Caco-2 (cell line): ENCODE results near the gene TOP3B. TPM values are rescaled to one million over a fixed set of nuclear protein-coding genes. Genes with fewer than 3 reads are reported as not detected.

Source experiments
- BruUV-seq: library from RNA; stranded (reverse); fragments of 400-500 nt; replicated peaks from 2 replicates; lab custom pipeline; 2021; lab: Mats Ljungman, UMichigan
- CTCF ChIA-PET: fragments of 300-600 bp; sonication (Branson Sonifier 250); formaldehyde crosslinking; loops from one replicate; lab custom pipeline; 2022; ENCODE audit warnings: antibody characterized with exemption; lab: Charles Lee
- POLR2A ChIA-PET: fragments of 300-600 bp; sonication (Branson Sonifier 250); formaldehyde crosslinking; loops from one replicate; lab custom pipeline; 2022; ENCODE audit warnings: antibody characterized with exemption; lab: Charles Lee
- DNase-seq, 2 experiments: peaks; one replicate each; pipeline versions ENCODE4 v3.0.0 to v3.0.0-alpha.2; 2020 to 2022
- H3K27me3 ChIP-seq: replicated peaks from 2 replicates; pipeline ENCODE4 v1.6.0; 2011; ENCODE audit warnings: low read length; ENCODE audit not compliant: control insufficient read depth, insufficient read depth
- H3K36me3 ChIP-seq: 2 replicates; pipeline ENCODE4 v1.5.1; 2011; ENCODE audit warnings: low read length; ENCODE audit not compliant: control insufficient read depth, insufficient read depth
- H3K4me1 ChIP-seq: fragments of 250-450 bp; sonication (Bioruptor Pico); 2 replicates; pipeline ENCODE4 v1.5.1; 2020; ENCODE audit warnings: mild to moderate bottlenecking
- H3K4me3 ChIP-seq: 2 replicates; pipeline ENCODE4 v1.5.1; 2011; ENCODE audit warnings: low read depth, mild to moderate bottlenecking, control low read depth, low read length
- H3K9me3 ChIP-seq: fragments of 250-450 bp; sonication (Bioruptor Pico); 2 replicates; pipeline ENCODE4 v1.5.1; 2020; ENCODE audit warnings: mild to moderate bottlenecking, moderate library complexity
- H3K27ac Mint-ChIP-seq: one replicate; pipeline ENCODE4 v1.8.0; 2022; ENCODE audit warnings: mixed read lengths; ENCODE audit not compliant: unreplicated experiment
- H3K27me3 Mint-ChIP-seq: one replicate; pipeline ENCODE4 v1.8.0; 2022; ENCODE audit warnings: mixed read lengths; ENCODE audit not compliant: insufficient read depth, unreplicated experiment
- H3K36me3 Mint-ChIP-seq: one replicate; pipeline ENCODE4 v1.8.0; 2022; ENCODE audit warnings: mild to moderate bottlenecking, mixed read lengths; ENCODE audit not compliant: insufficient read depth, unreplicated experiment
- H3K4me1 Mint-ChIP-seq: one replicate; pipeline ENCODE4 v1.8.0; 2022; ENCODE audit warnings: low read depth, mixed read lengths; ENCODE audit not compliant: unreplicated experiment
- H3K4me3 Mint-ChIP-seq: one replicate; pipeline ENCODE4 v1.8.0; 2022; ENCODE audit warnings: mild to moderate bottlenecking, moderate library complexity, mixed read lengths; ENCODE audit not compliant: unreplicated experiment
- H3K9me3 Mint-ChIP-seq: one replicate; pipeline ENCODE4 v1.8.0; 2022; ENCODE audit warnings: mixed read lengths; ENCODE audit not compliant: unreplicated experiment
- CTCF ChIP-seq, 2 experiments: fragments of 200-600 bp in 1 of 2; IDR thresholded peaks; 1 replicate in 1 of 2; 2 replicates in 1 of 2; pipeline versions ENCODE4 v1.5.1 to v1.8.0; 2011 to 2022; ENCODE audit warnings: antibody characterized with exemption in 1 of 2, control low read depth in 1 of 2, inconsistent platforms in 1 of 2, low read depth in 1 of 2, low read length in 1 of 2, mild to moderate bottlenecking in 1 of 2, moderate library complexity in 1 of 2; ENCODE audit not compliant: insufficient read depth in 1 of 2, severe bottlenecking in 1 of 2, unreplicated experiment in 1 of 2
- intact Hi-C: fragments of 100-400 bp; cut with micrococcal nuclease; formaldehyde crosslinking; loops from one replicate; pipeline ENCODE4 v1.10.0; 2022; ENCODE audit not compliant: unreplicated experiment
- total RNA-seq: library from RNA; stranded (reverse); gene quantifications from 2 replicates; pipeline ENCODE4 v1.2.3, GENCODE V29; 2022

Gene TOP3B
- total RNA-seq, 1 experiment from 2014 or later: 63.7 TPM

- Mint-ChIP-seq H3K9me3 (no peaks in the 10 kb centered on the region), H3K36me3 (no peaks in the 10 kb centered on the region), H3K4me3 (no peak overlapping the region), H3K27me3 (peaks cover 5% of the 10 kb centered on the region), H3K4me1 (peaks cover 4% of the 10 kb centered on the region), H3K27ac (no peak overlapping the region)
- intact Hi-C loops: no loop called here
- POLR2A ChIA-PET: no interaction called here
- no peak for DNase-seq
- no peaks in the 10 kb centered on the region for H3K9me3 ChIP-seq
- CTCF ChIA-PET: interaction anchor here (0.5 kb wide), 1 partner anchor 51 kb away, joined by 6 read pairs; no protein-coding TSS in a partner anchor
- H3K36me3 ChIP-seq: no peaks in the 10 kb centered on the region
- H3K4me1 ChIP-seq: no peaks in the 10 kb centered on the region
- H3K27me3 ChIP-seq: no peaks in the 10 kb centered on the region
- no peak overlapping the region for H3K4me3 ChIP-seq
- no peak for TF ChIP-seq CTCF (IDR thresholded peaks at IDR 0.05; ENCODE audit: insufficient read depth in 1 of 2, low read depth in 1 of 2, low read length in 1 of 2, severe bottlenecking in 1 of 2, unreplicated experiment in 1 of 2)
- BruUV-seq: no TSS peak
Measured at GRCh38 chr22:22015631-22016030, 33.0 kb upstream of the TOP3B start.

- TF ChIP-seq CTCF (IDR thresholded peaks at IDR 0.05; ENCODE audit: insufficient read depth in 1 of 2, low read depth in 1 of 2, low read length in 1 of 2, severe bottlenecking in 1 of 2, unreplicated experiment in 1 of 2): no peak
- Mint-ChIP-seq H3K4me3 (no peak overlapping the region), H3K27ac (no peak overlapping the region), H3K9me3 (no peaks in the 10 kb centered on the region), H3K4me1 (no peaks in the 10 kb centered on the region), H3K36me3 (no peaks in the 10 kb centered on the region), H3K27me3 (peaks cover 8% of the 10 kb centered on the region)
- intact Hi-C loops: no loop called here
- Histone ChIP-seq H3K36me3 (no peaks in the 10 kb centered on the region), H3K9me3 (no peaks in the 10 kb centered on the region), H3K27me3 (no peaks in the 10 kb centered on the region), H3K4me1 (no peaks in the 10 kb centered on the region), H3K4me3 (no peak overlapping the region)
- ChIA-PET CTCF (no interaction called here), POLR2A (no interaction called here)
- no peak for DNase-seq
- no TSS peak for BruUV-seq
Measured at GRCh38 chr22:22014285-22014659, 31.7 kb upstream of the TOP3B start.

- ChIA-PET POLR2A (no interaction called here), CTCF (no interaction called here)
- Mint-ChIP-seq H3K27me3 (peaks cover 13% of the 10 kb centered on the region), H3K27ac (no peak overlapping the region), H3K4me3 (no peak overlapping the region), H3K36me3 (no peaks in the 10 kb centered on the region), H3K9me3 (no peaks in the 10 kb centered on the region), H3K4me1 (no peaks in the 10 kb centered on the region)
- no TSS peak for BruUV-seq
- H3K36me3 ChIP-seq: no peaks in the 10 kb centered on the region
- H3K27me3 ChIP-seq: no peaks in the 10 kb centered on the region
- H3K4me3 ChIP-seq: no peak overlapping the region
- H3K9me3 ChIP-seq: no peaks in the 10 kb centered on the region
- TF ChIP-seq CTCF (IDR thresholded peaks at IDR 0.05; ENCODE audit: insufficient read depth in 1 of 2, low read depth in 1 of 2, low read length in 1 of 2, severe bottlenecking in 1 of 2, unreplicated experiment in 1 of 2): no peak
- intact Hi-C loops: no loop called here
- H3K4me1 ChIP-seq: no peaks in the 10 kb centered on the region
- no peak for DNase-seq
Measured at GRCh38 chr22:22013559-22014284, 31.1 kb upstream of the TOP3B start.
